Karpas-422 (cell line): ENCODE results near the gene TBC1D4. TPM values are rescaled to one million over a fixed set of nuclear protein-coding genes. Genes with fewer than 3 reads are reported as not detected.

Source experiments
- DNase-seq: peaks from one replicate; pipeline ENCODE4 v3.0.0-alpha.2; 2015
- H2AFZ ChIP-seq: fragments of 200-600 bp; sonication (generic); 2 replicates; pipeline ENCODE4 v1.6.1; 2014; ENCODE audit warnings: antibody characterized with exemption, low read length, mixed read lengths
- H3K27ac ChIP-seq: fragments of 200-600 bp; sonication (generic); 2 replicates; pipeline ENCODE4 v1.5.1; 2014; ENCODE audit warnings: mild to moderate bottlenecking, low read length, moderate library complexity
- H3K27me3 ChIP-seq: fragments of 200-600 bp; sonication (generic); 2 replicates; pipeline ENCODE4 v1.6.1; 2014; ENCODE audit warnings: low read length, mixed read lengths
- H3K36me3 ChIP-seq: fragments of 200-600 bp; sonication (generic); 2 replicates; pipeline ENCODE4 v1.6.1; 2014; ENCODE audit warnings: low read length, mixed read lengths; ENCODE audit not compliant: insufficient read depth
- H3K4me1 ChIP-seq: fragments of 200-600 bp; sonication (generic); 2 replicates; pipeline ENCODE4 v1.6.1; 2014; ENCODE audit warnings: mild to moderate bottlenecking, low read length, mixed read lengths
- H3K4me2 ChIP-seq: fragments of 200-600 bp; sonication (generic); 2 replicates; pipeline ENCODE4 v1.6.1; 2014; ENCODE audit warnings: low read length, low read depth, mild to moderate bottlenecking; ENCODE audit not compliant: poor library complexity, severe bottlenecking
- H3K4me3 ChIP-seq: fragments of 200-600 bp; sonication (generic); 2 replicates; pipeline ENCODE4 v1.5.1; 2014; ENCODE audit warnings: mild to moderate bottlenecking, antibody characterized with exemption, low read length, mixed read lengths
- H3K79me2 ChIP-seq: fragments of 200-600 bp; sonication (generic); 2 replicates; pipeline ENCODE4 v1.6.1; 2014; ENCODE audit warnings: mild to moderate bottlenecking, low read length, mixed read lengths
- H3K9ac ChIP-seq: fragments of 200-600 bp; sonication (generic); 2 replicates; pipeline ENCODE4 v1.6.0; 2014; ENCODE audit warnings: low read length
- H3K9me2 ChIP-seq: fragments of 200-600 bp; sonication (generic), shearing (Covaris generic); replicated peaks from 2 replicates; pipeline ENCODE4 v1.6.0; 2014; ENCODE audit warnings: mild to moderate bottlenecking, low read length, moderate library complexity; ENCODE audit not compliant: insufficient read depth
- H3K9me3 ChIP-seq: fragments of 300-700, 200-600 bp; sonication (generic); 2 replicates; pipeline ENCODE4 v1.6.1; 2014; ENCODE audit warnings: low read length, mixed read lengths
- H4K20me1 ChIP-seq: fragments of 200-600 bp; sonication (generic); 2 replicates; pipeline ENCODE4 v1.6.1; 2014; ENCODE audit warnings: mild to moderate bottlenecking, antibody characterized with exemption, low read length, low read depth; ENCODE audit not compliant: insufficient read depth
- total RNA-seq: library from RNA; depleted of rRNA; stranded (reverse); fragments of >200 nt; shearing (Covaris generic); gene quantifications from 2 replicates; pipeline ENCODE4 v1.2.3, GENCODE V29; 2014; ENCODE audit warnings: low replicate concordance

TBC1D4 gene
- total RNA-seq, 1 experiment from 2014 or later = 4.0 TPM

- Histone ChIP-seq H3K36me3 (no peaks in the 10 kb centered on the region), H4K20me1 (no peaks in the 10 kb centered on the region), H3K79me2 (no peaks in the 10 kb centered on the region), H3K4me3 (no peak overlapping the region), H3K9me2 (no peaks in the 10 kb centered on the region), H3K9me3 (no peaks in the 10 kb centered on the region), H3K27ac (no peak overlapping the region), H3K4me1 (0 out of 2 replicates have a peak, but pooled peaks cover 4% of the 10 kb centered on the region), H2AFZ (no peak overlapping the region), H3K27me3 (0 out of 2 replicates have a peak, but pooled peaks cover 2% of the 10 kb centered on the region), H3K4me2 (no peak overlapping the region), H3K9ac (no peak overlapping the region)
- DNase-seq = no peak
These were observed 29.4 kb downstream of the TBC1D4 start for GRCh38 chr13:75452564-75452963.

- no peaks in the 10 kb centered on the region for H3K4me1 ChIP-seq
- no peak overlapping the region for H3K4me3 ChIP-seq
- DNase-seq = no peak
- no peak overlapping the region for H3K4me2 ChIP-seq
- H3K36me3 ChIP-seq = no peaks in the 10 kb centered on the region
- no peaks in the 10 kb centered on the region for H3K27me3 ChIP-seq
- H2AFZ ChIP-seq = no peak overlapping the region
- no peak overlapping the region for H3K27ac ChIP-seq
- H3K9me3 ChIP-seq = no peaks in the 10 kb centered on the region
- H4K20me1 ChIP-seq = no peaks in the 10 kb centered on the region
- no peaks in the 10 kb centered on the region for H3K79me2 ChIP-seq
- H3K9me2 ChIP-seq = no peaks in the 10 kb centered on the region
- no peak overlapping the region for H3K9ac ChIP-seq
These were observed 34.5 kb downstream of the TBC1D4 start for GRCh38 chr13:75447493-75447892.

- no peak overlapping the region for H3K9ac ChIP-seq
- H4K20me1 ChIP-seq = no peaks in the 10 kb centered on the region
- no peaks in the 10 kb centered on the region for H3K9me3 ChIP-seq
- no peak overlapping the region for H2AFZ ChIP-seq
- H3K4me2 ChIP-seq = no peak overlapping the region
- H3K27ac ChIP-seq = no peak overlapping the region
- no peaks in the 10 kb centered on the region for H3K27me3 ChIP-seq
- H3K4me1 ChIP-seq = no peaks in the 10 kb centered on the region
- no peak for DNase-seq
- H3K9me2 ChIP-seq = no peaks in the 10 kb centered on the region
- H3K4me3 ChIP-seq = no peak overlapping the region
- no peaks in the 10 kb centered on the region for H3K79me2 ChIP-seq
- no peaks in the 10 kb centered on the region for H3K36me3 ChIP-seq
These were observed 35.1 kb downstream of the TBC1D4 start for GRCh38 chr13:75446874-75447273.

GRCh38 chr13:75445717-75446499 is 36.1 kb downstream of the TBC1D4 start:
- Histone ChIP-seq H4K20me1 (no peaks in the 10 kb centered on the region), H3K9me2 (no peaks in the 10 kb centered on the region), H3K27ac (no peak overlapping the region), H2AFZ (no peak overlapping the region), H3K36me3 (no peaks in the 10 kb centered on the region), H3K9me3 (no peaks in the 10 kb centered on the region), H3K9ac (no peak overlapping the region), H3K4me1 (no peaks in the 10 kb centered on the region), H3K79me2 (no peaks in the 10 kb centered on the region), H3K27me3 (no peaks in the 10 kb centered on the region), H3K4me2 (no peak overlapping the region), H3K4me3 (no peak overlapping the region)
- no peak for DNase-seq

GRCh38 chr13:75444016-75444415 is 38.0 kb downstream of the TBC1D4 start:
- no peaks in the 10 kb centered on the region for H3K9me3 ChIP-seq
- H3K4me2 ChIP-seq = no peak overlapping the region
- H3K9me2 ChIP-seq = no peaks in the 10 kb centered on the region
- no peaks in the 10 kb centered on the region for H4K20me1 ChIP-seq
- H3K4me1 ChIP-seq = no peaks in the 10 kb centered on the region
- no peak overlapping the region for H3K4me3 ChIP-seq
- no peak overlapping the region for H3K9ac ChIP-seq
- no peaks in the 10 kb centered on the region for H3K79me2 ChIP-seq
- no peaks in the 10 kb centered on the region for H3K27me3 ChIP-seq
- no peak for DNase-seq
- no peak overlapping the region for H2AFZ ChIP-seq
- H3K27ac ChIP-seq = no peak overlapping the region
- H3K36me3 ChIP-seq = no peaks in the 10 kb centered on the region

- no peaks in the 10 kb centered on the region for H3K27me3 ChIP-seq
- H3K9me2 ChIP-seq = no peaks in the 10 kb centered on the region
These were observed 38.5 kb downstream of the TBC1D4 start for GRCh38 chr13:75443356-75443958.

GRCh38 chr13:75442736-75443234 is 39.2 kb downstream of the TBC1D4 start:
- no peaks in the 10 kb centered on the region for H4K20me1 ChIP-seq
- H3K27ac ChIP-seq = no peak overlapping the region
- H3K27me3 ChIP-seq = no peaks in the 10 kb centered on the region
- H3K36me3 ChIP-seq = no peaks in the 10 kb centered on the region
- H3K4me3 ChIP-seq = no peak overlapping the region
- no peaks in the 10 kb centered on the region for H3K4me1 ChIP-seq
- H3K9me2 ChIP-seq = no peaks in the 10 kb centered on the region
- DNase-seq = no peak
- no peak overlapping the region for H3K4me2 ChIP-seq
- no peak overlapping the region for H2AFZ ChIP-seq
- no peak overlapping the region for H3K9ac ChIP-seq
- no peaks in the 10 kb centered on the region for H3K79me2 ChIP-seq
- H3K9me3 ChIP-seq = no peaks in the 10 kb centered on the region

More at GRCh38 chr13:75443356-75443958, 38.5 kb downstream of the TBC1D4 start:
- Histone ChIP-seq H3K4me1 (no peaks in the 10 kb centered on the region), H3K4me3 (no peak overlapping the region), H3K27ac (no peak overlapping the region), H3K9ac (no peak overlapping the region), H4K20me1 (no peaks in the 10 kb centered on the region), H3K36me3 (no peaks in the 10 kb centered on the region), H2AFZ (no peak overlapping the region), H3K4me2 (no peak overlapping the region), H3K79me2 (no peaks in the 10 kb centered on the region), H3K9me3 (no peaks in the 10 kb centered on the region)
- no peak for DNase-seq

- Histone ChIP-seq H3K9me3 (no peaks in the 10 kb centered on the region), H3K9me2 (no peaks in the 10 kb centered on the region), H2AFZ (no peak overlapping the region), H3K36me3 (no peaks in the 10 kb centered on the region), H4K20me1 (no peaks in the 10 kb centered on the region), H3K4me2 (no peak overlapping the region), H3K27me3 (no peaks in the 10 kb centered on the region), H3K4me1 (no peaks in the 10 kb centered on the region), H3K27ac (no peak overlapping the region), H3K4me3 (no peak overlapping the region), H3K9ac (no peak overlapping the region), H3K79me2 (no peaks in the 10 kb centered on the region)
- DNase-seq = no peak
These were observed 41.9 kb downstream of the TBC1D4 start for GRCh38 chr13:75440100-75440499.
